PFSK-1 (cell line): ENCODE data around the gene DAGLA.

Experiments
- POLR2AphosphoS5 ChIP-seq: IDR thresholded peaks from 2 replicates; pipeline ENCODE4 v1.6.1; 2012; ENCODE audit warnings: low read depth, mild to moderate bottlenecking, control low read depth, low read length, moderate library complexity
- REST ChIP-seq, 2 experiments: IDR thresholded peaks; 2 replicates each; pipeline versions ENCODE4 v1.6.1 to v1.8.0; 2011 to 2012; ENCODE audit warnings: low read depth in 2 of 2, low read length in 2 of 2, control low read depth in 1 of 2, inconsistent platforms in 1 of 2, mild to moderate bottlenecking in 1 of 2, moderate library complexity in 1 of 2; ENCODE audit not compliant: insufficient read depth in 1 of 2
- SIN3A ChIP-seq: IDR thresholded peaks from 2 replicates; pipeline ENCODE4 v1.6.1; 2012; ENCODE audit warnings: mild to moderate bottlenecking, low read length, moderate library complexity, borderline replicate concordance; ENCODE audit not compliant: insufficient read depth
- TAF1 ChIP-seq: IDR thresholded peaks from 2 replicates; pipeline ENCODE4 v1.6.1; 2012; ENCODE audit warnings: low read length, control low read depth, borderline replicate concordance; ENCODE audit not compliant: insufficient read depth

GRCh38 chr11:61684870-61685616, 4.9 kb downstream of the DAGLA start:
- TF ChIP-seq SIN3A (no peak), POLR2AphosphoS5 (no peak), TAF1 (no peak), REST (IDR thresholded peaks at IDR 0.05; ENCODE audit: insufficient read depth in 1 of 2, low read depth in 2 of 2, low read length in 2 of 2) (no peak)
